Right atrium auricular region (tissue), 2 donors: Measurements from ENCODE around the gene OPTN. TPM values are rescaled to one million over a fixed set of nuclear protein-coding genes. Genes with fewer than 3 reads are reported as not detected.

Source experiments
- DNase-seq: peaks from one replicate; pipeline ENCODE4 v3.0.0-alpha.2; 2019; ENCODE audit warnings: low spot score
- H3K27ac ChIP-seq, 2 donors: fragments of 200-600 bp; sonication (generic); 1 replicate in 1 of 2; 2 replicates in 1 of 2; pipeline ENCODE4 v1.5.1; 2016 to 2019
- H3K27me3 ChIP-seq, 2 donors: fragments of 200-600 bp; sonication (generic); one replicate each; pipeline versions ENCODE4 v1.5.1 to v1.6.0; 2017 to 2019
- H3K36me3 ChIP-seq: fragments of 200-600 bp; sonication (generic); one replicate; pipeline ENCODE4 v1.5.1; 2016
- H3K4me1 ChIP-seq, 2 donors: fragments of 200-600 bp; sonication (generic); one replicate each; pipeline versions ENCODE4 v1.5.1 to v1.6.0; 2017 to 2019
- H3K4me3 ChIP-seq, 2 donors: fragments of 200-600 bp; sonication (generic); 1 replicate in 1 of 2; 2 replicates in 1 of 2; pipeline ENCODE4 v1.5.1; 2017 to 2019; ENCODE audit warnings: mild to moderate bottlenecking in 1 of 2, moderate library complexity in 1 of 2
- H3K9me3 ChIP-seq, 2 donors: fragments of 200-600 bp; sonication (generic); one replicate each; pipeline ENCODE4 v1.5.1; 2019
- total RNA-seq, 2 donors: library from RNA; depleted of rRNA; stranded (reverse); fragments of >200 nt; gene quantifications; one replicate each; pipeline ENCODE4 v1.1.0, GENCODE V29; 2016
- TF ChIP-seq, protein P1 (sequence below), 2 donors: fragments of 200-600 bp; sonication (generic); IDR thresholded peaks; one replicate each; pipeline ENCODE4 v1.5.1; 2019; ENCODE audit warnings: antibody characterized with exemption in 2 of 2

The OPTN gene
- total RNA-seq, 2 donors from 2014 or later = 67.9 to 82.7 TPM

DNA sequence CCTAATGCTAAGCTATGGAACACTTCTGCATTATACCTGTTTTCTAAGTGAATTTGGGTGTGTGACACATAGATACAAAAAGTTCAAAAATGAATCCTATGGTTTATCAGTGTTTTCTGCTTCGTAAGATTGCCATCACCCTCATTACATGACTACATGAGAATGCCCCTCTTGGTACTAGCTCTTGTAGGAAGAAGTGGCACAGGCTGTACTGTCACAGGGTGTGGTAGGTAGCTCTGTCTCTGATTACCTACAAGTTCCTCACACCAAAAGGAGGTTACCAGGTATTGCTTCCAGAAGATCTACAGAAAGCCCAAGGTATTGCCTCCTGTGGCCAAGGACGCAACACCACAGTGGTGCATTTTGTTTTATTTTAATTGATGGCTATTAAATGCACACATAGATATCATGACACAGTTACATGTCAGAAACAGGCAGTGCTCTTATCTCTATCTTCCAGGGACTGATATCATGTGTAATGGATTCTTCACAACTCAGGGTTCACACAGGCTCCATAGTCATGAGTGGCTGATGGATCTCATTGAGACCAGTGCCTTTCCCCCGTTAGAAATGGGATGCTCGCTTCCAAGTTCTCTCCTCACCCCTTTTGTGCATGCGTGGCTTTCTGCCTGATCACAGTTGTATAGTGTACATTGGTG is 6.6 kb downstream of the OPTN start:
- no peaks in the 10 kb centered on the region for H3K9me3 ChIP-seq
- H3K4me3 ChIP-seq = no peak overlapping the region
- peaks cover 0 to 31% of the 10 kb centered on the region in 2 donors for H3K4me1 ChIP-seq
- TF ChIP-seq, protein P1, sequence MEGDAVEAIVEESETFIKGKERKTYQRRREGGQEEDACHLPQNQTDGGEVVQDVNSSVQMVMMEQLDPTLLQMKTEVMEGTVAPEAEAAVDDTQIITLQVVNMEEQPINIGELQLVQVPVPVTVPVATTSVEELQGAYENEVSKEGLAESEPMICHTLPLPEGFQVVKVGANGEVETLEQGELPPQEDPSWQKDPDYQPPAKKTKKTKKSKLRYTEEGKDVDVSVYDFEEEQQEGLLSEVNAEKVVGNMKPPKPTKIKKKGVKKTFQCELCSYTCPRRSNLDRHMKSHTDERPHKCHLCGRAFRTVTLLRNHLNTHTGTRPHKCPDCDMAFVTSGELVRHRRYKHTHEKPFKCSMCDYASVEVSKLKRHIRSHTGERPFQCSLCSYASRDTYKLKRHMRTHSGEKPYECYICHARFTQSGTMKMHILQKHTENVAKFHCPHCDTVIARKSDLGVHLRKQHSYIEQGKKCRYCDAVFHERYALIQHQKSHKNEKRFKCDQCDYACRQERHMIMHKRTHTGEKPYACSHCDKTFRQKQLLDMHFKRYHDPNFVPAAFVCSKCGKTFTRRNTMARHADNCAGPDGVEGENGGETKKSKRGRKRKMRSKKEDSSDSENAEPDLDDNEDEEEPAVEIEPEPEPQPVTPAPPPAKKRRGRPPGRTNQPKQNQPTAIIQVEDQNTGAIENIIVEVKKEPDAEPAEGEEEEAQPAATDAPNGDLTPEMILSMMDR (IDR thresholded peaks at IDR 0.05) = no peak
- H3K27me3 ChIP-seq = no peaks in the 10 kb centered on the region
- no peak overlapping the region for H3K27ac ChIP-seq
- no peak for DNase-seq
- H3K36me3 ChIP-seq = peaks cover 27% of the 10 kb centered on the region

- TF ChIP-seq, protein P1 (IDR thresholded peaks at IDR 0.05) = no peak
- Histone ChIP-seq H3K36me3 (peaks cover 52% of the 10 kb centered on the region), H3K27ac (no peak overlapping the region), H3K4me3 (no peak overlapping the region), H3K4me1 (peaks cover 0 to 4% of the 10 kb centered on the region in 2 donors), H3K9me3 (no peaks in the 10 kb centered on the region), H3K27me3 (no peaks in the 10 kb centered on the region)
- no peak for DNase-seq
Measured at GRCh38 chr10:13110908-13111307, 10.9 kb downstream of the OPTN start.

- Histone ChIP-seq H3K27me3 (no peaks in the 10 kb centered on the region), H3K27ac (no peak overlapping the region), H3K4me3 (no peak overlapping the region), H3K9me3 (no peaks in the 10 kb centered on the region), H3K36me3 (peaks cover 62% of the 10 kb centered on the region), H3K4me1 (peaks cover 0 to 18% of the 10 kb centered on the region in 2 donors)
- DNase-seq = no peak
- TF ChIP-seq, protein P1 (IDR thresholded peaks at IDR 0.05) = no peak
Measured at GRCh38 chr10:13113544-13113943, 13.6 kb downstream of the OPTN start.

DNA sequence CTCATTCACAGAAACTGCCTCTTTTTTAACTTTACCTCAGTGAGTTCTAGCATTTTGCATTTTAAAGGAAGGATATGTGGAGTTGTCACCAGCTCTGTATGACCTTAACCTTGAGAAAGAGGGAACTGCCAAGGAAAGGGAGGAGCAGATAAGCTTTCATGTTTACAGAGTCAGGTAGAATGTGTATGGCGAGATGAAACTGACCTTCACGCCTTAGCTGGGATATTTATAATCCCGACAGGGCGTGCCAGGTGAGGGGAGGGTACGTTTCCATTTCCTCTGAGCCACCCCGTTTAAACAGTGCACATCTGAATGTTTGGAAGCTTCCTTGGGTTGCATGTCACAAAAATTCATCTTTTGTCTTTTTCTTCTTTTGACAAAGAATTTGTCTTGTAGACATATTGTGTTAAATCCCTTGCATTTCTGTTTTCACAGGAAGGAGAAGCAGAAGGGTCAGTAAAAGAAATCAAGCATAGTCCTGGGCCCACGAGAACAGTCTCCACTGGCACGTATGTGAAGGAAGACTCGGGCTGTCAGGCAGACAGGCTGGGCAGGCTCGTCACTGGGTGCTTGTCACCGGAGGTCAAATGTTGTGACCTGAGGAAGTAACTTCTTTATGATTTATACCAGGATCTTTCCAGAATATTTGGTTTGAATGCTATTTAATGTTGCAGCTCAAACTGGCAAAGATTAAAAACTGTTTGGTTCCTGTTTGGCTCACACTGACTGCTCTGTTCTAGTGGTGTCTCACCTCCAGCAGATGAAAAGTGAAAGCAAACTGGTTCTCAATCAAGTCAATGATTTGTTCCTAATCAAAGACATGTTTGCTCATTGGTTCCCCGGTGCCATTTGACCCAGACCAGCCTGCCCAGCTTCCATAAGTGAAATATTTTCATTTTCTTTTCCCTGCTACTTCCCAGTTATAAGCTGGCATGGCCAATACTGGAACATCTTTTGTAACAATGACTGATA is 16.2 kb downstream of the OPTN start:
- no peaks in the 10 kb centered on the region for H3K27me3 ChIP-seq
- TF ChIP-seq, protein P1 (IDR thresholded peaks at IDR 0.05) = no peak
- peaks cover 61% of the 10 kb centered on the region for H3K36me3 ChIP-seq
- H3K4me3 ChIP-seq = no peak overlapping the region
- H3K27ac ChIP-seq = peak overlapping the region; percentile 49 to 80
- no peak for DNase-seq
- H3K9me3 ChIP-seq = no peaks in the 10 kb centered on the region
- H3K4me1 ChIP-seq = peaks cover 0 to 19% of the 10 kb centered on the region in 2 donors

DNA sequence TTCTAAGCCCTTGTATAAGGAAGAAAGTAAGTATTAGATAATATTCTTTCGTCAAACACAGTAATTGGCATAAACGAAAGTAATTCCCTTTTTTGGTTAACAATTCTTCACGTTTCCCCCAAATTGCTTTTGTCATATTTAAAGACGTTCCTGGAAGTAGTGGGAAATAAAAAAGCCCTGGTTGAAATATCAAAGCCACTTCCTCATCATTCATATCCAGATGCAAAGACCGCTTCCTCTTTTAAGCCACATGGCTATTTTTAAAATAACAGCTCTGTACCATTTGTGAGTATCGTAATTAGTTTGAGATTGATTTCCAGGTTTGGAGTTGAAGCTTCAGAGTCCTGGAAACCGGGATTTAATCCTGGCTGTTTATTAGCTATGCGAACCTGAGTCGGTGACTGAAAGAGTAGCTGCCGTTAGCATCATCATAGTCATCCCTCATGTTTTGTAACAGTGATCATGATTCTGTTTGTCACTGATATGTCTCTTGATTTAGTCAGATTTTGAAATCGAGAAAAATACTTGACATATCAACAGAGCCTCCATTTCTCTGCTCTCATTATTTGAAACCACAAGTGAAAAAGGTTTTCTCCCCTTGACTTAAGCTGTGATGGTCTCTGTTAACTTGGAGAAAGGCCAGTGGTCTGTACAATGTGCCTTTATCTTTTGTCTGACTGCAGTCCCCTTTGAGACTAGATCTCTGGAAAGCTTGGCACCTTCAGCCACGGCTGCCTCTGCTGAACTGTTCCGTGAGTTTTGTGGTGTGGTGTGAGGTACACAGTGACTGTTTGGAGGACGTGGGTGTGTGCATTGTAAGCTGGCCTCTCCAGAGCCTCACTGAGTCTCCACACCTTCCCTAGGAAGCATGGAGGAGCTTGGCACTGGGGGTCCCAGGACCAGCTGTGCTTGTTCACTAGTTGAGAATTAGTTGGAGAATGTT is 18.1 kb downstream of the OPTN start:
- Histone ChIP-seq H3K4me1 (peaks cover 0 to 23% of the 10 kb centered on the region in 2 donors), H3K27ac (peak overlapping the region; percentile 26 to 30)
- DNase-seq = no peak

More for the DNA sequence above, 18.1 kb downstream of the OPTN start:
- H3K36me3 ChIP-seq = peaks cover 56% of the 10 kb centered on the region
- H3K4me3 ChIP-seq = no peak overlapping the region
- TF ChIP-seq, protein P1 (IDR thresholded peaks at IDR 0.05) = no peak
- H3K27me3 ChIP-seq = no peaks in the 10 kb centered on the region
- no peaks in the 10 kb centered on the region for H3K9me3 ChIP-seq
